CD14-positive monocyte (primary cell): ENCODE results near the gene GXYLT1. TPM values are rescaled to one million over a fixed set of nuclear protein-coding genes. Genes with fewer than 3 reads are reported as not detected.

Experiments used
- DNase-seq, 3 donors: peaks; one replicate each; pipeline ENCODE4 v3.0.0-alpha.2; 2011 to 2022
- H2AFZ ChIP-seq: 2 replicates; pipeline ENCODE4 v1.6.0; 2012; ENCODE audit warnings: mild to moderate bottlenecking, low read depth, low read length, inconsistent platforms; ENCODE audit not compliant: insufficient read depth, poor library complexity, severe bottlenecking
- H3K27ac ChIP-seq, 2 donors: 1 replicate in 1 of 2; 2 replicates in 1 of 2; pipeline ENCODE4 v1.5.1; 2012 to 2013; ENCODE audit warnings: low read length in 2 of 2, control low read depth in 1 of 2, inconsistent platforms in 1 of 2, low read depth in 1 of 2, mild to moderate bottlenecking in 1 of 2
- H3K27me3 ChIP-seq, 2 donors: one replicate each; pipeline versions ENCODE4 v1.6.0 to v1.6.1; 2011 to 2013; ENCODE audit warnings: low read length in 2 of 2; ENCODE audit not compliant: control insufficient read depth in 2 of 2, insufficient read depth in 2 of 2
- H3K36me3 ChIP-seq, 2 donors: replicated peaks in 1 of 2; 1 replicate in 1 of 2; 2 replicates in 1 of 2; pipeline versions ENCODE4 v1.5.1 to v1.6.1; 2012 to 2013; ENCODE audit warnings: low read length in 2 of 2, control low read depth in 1 of 2, inconsistent platforms in 1 of 2, mild to moderate bottlenecking in 1 of 2; ENCODE audit not compliant: insufficient read depth in 2 of 2, control insufficient read depth in 1 of 2
- H3K4me1 ChIP-seq, 2 donors: 1 replicate in 1 of 2; 2 replicates in 1 of 2; pipeline versions ENCODE4 v1.5.1 to v1.6.1; 2012 to 2013; ENCODE audit warnings: low read length in 2 of 2, control low read depth in 1 of 2, inconsistent platforms in 1 of 2, mild to moderate bottlenecking in 1 of 2, moderate library complexity in 1 of 2; ENCODE audit not compliant: insufficient read depth in 2 of 2, control insufficient read depth in 1 of 2
- H3K4me2 ChIP-seq: replicated peaks from 2 replicates; pipeline ENCODE3; 2012; ENCODE audit warnings: low read length, moderate library complexity, mild to moderate bottlenecking; ENCODE audit not compliant: poor library complexity, severe bottlenecking; ENCODE audit errors: extremely low read depth
- H3K4me3 ChIP-seq, 3 experiments: fragments of 200-600 bp in 1 of 3; sonication (generic) in 1 of 3; replicated peaks in 1 of 3; 1 replicate in 2 of 3; 2 replicates in 1 of 3; pipeline ENCODE4 v1.5.1; 2011 to 2013; ENCODE audit warnings: low read length in 3 of 3, mild to moderate bottlenecking in 3 of 3, control low read depth in 2 of 3, low read depth in 2 of 3, inconsistent platforms in 1 of 3, moderate library complexity in 1 of 3
- H3K79me2 ChIP-seq: 2 replicates; pipeline ENCODE4 v1.6.0; 2012; ENCODE audit warnings: mild to moderate bottlenecking, control low read depth, inconsistent platforms, low read length, moderate library complexity; ENCODE audit not compliant: insufficient read depth
- H3K9ac ChIP-seq: 2 replicates; pipeline ENCODE4 v1.6.0; 2017; ENCODE audit warnings: low read length, mild to moderate bottlenecking; ENCODE audit not compliant: insufficient read depth, poor library complexity, severe bottlenecking
- H3K9me3 ChIP-seq, 2 donors: replicated peaks in 1 of 2; 1 replicate in 1 of 2; 2 replicates in 1 of 2; pipeline versions ENCODE4 v1.5.1 to v1.6.1; 2012 to 2013; ENCODE audit warnings: low read length in 2 of 2, control low read depth in 1 of 2; ENCODE audit not compliant: control insufficient read depth in 1 of 2, insufficient read depth in 1 of 2
- H4K20me1 ChIP-seq: 2 replicates; pipeline ENCODE4 v1.6.0; 2012; ENCODE audit warnings: mild to moderate bottlenecking, low read length, control low read depth, moderate library complexity; ENCODE audit not compliant: insufficient read depth
- H3K27ac Mint-ChIP-seq, 7 donors: one replicate each; pipeline ENCODE4 v1.8.0; 2020; ENCODE audit warnings: mild to moderate bottlenecking in 7 of 7, mixed read lengths in 7 of 7, moderate library complexity in 6 of 7, inconsistent platforms in 2 of 7
- H3K27me3 Mint-ChIP-seq, 3 donors: one replicate each; pipeline ENCODE4 v1.8.0; 2021 to 2022; ENCODE audit warnings: low read depth in 3 of 3, mild to moderate bottlenecking in 3 of 3, mixed read lengths in 3 of 3, moderate library complexity in 3 of 3, inconsistent platforms in 1 of 3
- H3K36me3 Mint-ChIP-seq, 2 donors: one replicate each; pipeline ENCODE4 v1.8.0; 2020; ENCODE audit warnings: mixed read lengths in 2 of 2, inconsistent platforms in 1 of 2, mild to moderate bottlenecking in 1 of 2
- H3K4me1 Mint-ChIP-seq: one replicate; pipeline ENCODE4 v1.8.0; 2020; ENCODE audit warnings: mild to moderate bottlenecking, mixed read lengths
- H3K4me3 Mint-ChIP-seq, 2 donors: one replicate each; pipeline ENCODE4 v1.8.0; 2020; ENCODE audit warnings: mild to moderate bottlenecking in 2 of 2, mixed read lengths in 2 of 2, moderate library complexity in 1 of 2
- H3K9me3 Mint-ChIP-seq, 7 donors: one replicate each; pipeline ENCODE4 v1.8.0; 2020 to 2022; ENCODE audit warnings: mixed read lengths in 7 of 7, mild to moderate bottlenecking in 6 of 7, moderate library complexity in 6 of 7, inconsistent platforms in 2 of 7
- CTCF ChIP-seq: fragments of 200-600 bp; IDR thresholded peaks from one replicate; pipeline ENCODE4 v1.8.0; 2022; ENCODE audit warnings: antibody characterized with exemption, mild to moderate bottlenecking
- WGBS: methylation state at CpG from one replicate; pipeline ENCODE4 v1.1.5; 2013; ENCODE audit warnings: missing lambda C conversion rate; ENCODE audit not compliant: insufficient coverage; 5-methylcytosine and 5-hydroxymethylcytosine counted together
- intact Hi-C, 2 donors: fragments of 100-400 bp; cut with micrococcal nuclease; formaldehyde crosslinking; loops; one replicate each; pipeline versions ENCODE4 v1.15.0 to v1.15.1; 2023
- polyA minus RNA-seq: library from RNA; depleted of rRNA, polyadenylated mRNA; stranded (reverse); fragments of >200 nt; gene quantifications from 2 replicates; pipeline ENCODE4 v1.2.3, GENCODE V29; 2012
- polyA plus RNA-seq, 3 donors: library from polyadenylated mRNA; depleted of rRNA in 1 of 3; unstranded in 2 of 3; stranded (reverse) in 1 of 3; fragments of 300-500 nt in 2 of 3; fragments of >200 nt in 1 of 3; fragmentation: Illumina TruSeq in 2 of 3; gene quantifications; 1 replicate in 2 of 3; 2 replicates in 1 of 3; pipeline ENCODE4 v1.2.3, GENCODE V29; 2012 to 2021
- total RNA-seq, 12 experiments: library from RNA in 1 of 12; stranded (reverse) in 1 of 12; fragments of 120-200 nt in 1 of 12; gene quantifications; one replicate each; pipeline ENCODE4 v1.2.4 and lab custom pipeline; 2013 to 2026; ENCODE audit warnings: mixed read lengths in 6 of 12, inconsistent platforms in 1 of 12

GXYLT1 gene
- total RNA-seq (2013): 5.4 TPM
- polyA plus RNA-seq (1 to 10 TPM; 2.5 to 7.1 (median 4.9) TPM), polyA minus RNA-seq (3.0 TPM in 2 replicates), total RNA-seq (lab: John Stamatoyannopoulos, UW) (13.9 to 50.5 (median 18.0) reads per million in 11 experiments)

GRCh38 chr12:42144408-42145196, at the start of gene GXYLT1:
GXYLT1 (minus strand) TSS chr12:42144874; CDS start chr12:42144646, 228 bp downstream.
- Mint-ChIP-seq H3K27ac (peak within 1 kb of the TSS; percentile 85 to 94 (median 91)), H3K4me3 (peak within 1 kb of the TSS; percentile 97 to 98), H3K4me1 (peaks cover 38% of the 10 kb centered on the region), H3K27me3 (peaks cover 0 to 3% (median 3%) of the 10 kb centered on the region in 3 donors), H3K36me3 (peaks cover 0 to 4% of the 10 kb centered on the region in 2 donors), H3K9me3 (no peaks in the 10 kb centered on the region)
- H3K27ac ChIP-seq: peak within 1 kb of the TSS; percentile 32 to 70
- H3K79me2 ChIP-seq: peaks cover 46% of the 10 kb centered on the region
- peaks cover 26% of the 10 kb centered on the region for H4K20me1 ChIP-seq
- no peaks in the 10 kb centered on the region for H3K36me3 ChIP-seq
- peak; percentile 90 to 93 (median 92) for DNase-seq
- no peak for TF ChIP-seq CTCF
- intact Hi-C loops: loop anchor here (10.0 kb wide), 2 partner anchors 90 to 180 kb away; partner anchors contain the start of genes PPHLN1 (in 1 of the 2), YAF2 (in 1 of the 2) and ZCRB1 (in 1 of the 2)
- H3K27me3 ChIP-seq: no peaks in the 10 kb centered on the region
- under 1% methylated on average over 94 of the region's 106 CpGs for WGBS
- peak within 1 kb of the TSS; percentile 75 for H3K9ac ChIP-seq
- H3K4me1 ChIP-seq: peaks cover 16 to 34% of the 10 kb centered on the region in 2 donors
- no peaks in the 10 kb centered on the region for H3K9me3 ChIP-seq
- peak within 1 kb of the TSS; percentile 82 for H3K4me2 ChIP-seq
- H2AFZ ChIP-seq: peak within 1 kb of the TSS; percentile 89
- peak within 1 kb of the TSS; percentile 62 to 90 (median 82) for H3K4me3 ChIP-seq

GRCh38 chr12:42192686-42193085, 48.0 kb upstream of the GXYLT1 start:
- Histone ChIP-seq H2AFZ (no peak overlapping the region), H3K4me3 (no peak overlapping the region), H4K20me1 (no peaks in the 10 kb centered on the region), H3K4me2 (no peak overlapping the region), H3K9ac (no peak overlapping the region), H3K4me1 (no peaks in the 10 kb centered on the region), H3K79me2 (no peaks in the 10 kb centered on the region), H3K9me3 (no peaks in the 10 kb centered on the region), H3K27me3 (no peaks in the 10 kb centered on the region), H3K36me3 (peaks cover 35 to 68% of the 10 kb centered on the region in 2 donors), H3K27ac (no peak overlapping the region)
- no peak for TF ChIP-seq CTCF
- DNase-seq: no peak
- WGBS: 100% methylated on average over 4 of the region's 6 CpGs
- Mint-ChIP-seq H3K4me1 (no peaks in the 10 kb centered on the region), H3K36me3 (peaks cover 46 to 65% of the 10 kb centered on the region in 2 donors), H3K27ac (no peak overlapping the region), H3K9me3 (no peaks in the 10 kb centered on the region), H3K27me3 (no peaks in the 10 kb centered on the region), H3K4me3 (no peak overlapping the region)
- intact Hi-C loops: no loop called here
